ENCODE data around the gene PTH1R. TPM values are rescaled to one million over a fixed set of nuclear protein-coding genes. Genes with fewer than 3 reads are reported as not detected.

PTH1R gene
- total and polyA plus RNA-seq, 10 of the 15 experiments (the other 5 are each of a cell fraction or from before 2014, with no cell fraction given), result not detected

GRCh38 chr3:46884427-46884826 is 6.9 kb downstream of the PTH1R start:
- Histone ChIP-seq H3K27ac (ENCODE audit: control insufficient read depth, insufficient read depth) (no peak overlapping the region), H3K4me3 (no peak overlapping the region), H3K9ac (ENCODE audit: control insufficient read depth, insufficient read depth, low read length) (no peak overlapping the region), H3K4me1 (ENCODE audit: control insufficient read depth, insufficient read depth, low read length) (no peaks in the 10 kb centered on the region), H3K4me2 (ENCODE audit: control insufficient read depth, insufficient read depth) (no peak overlapping the region), H3K79me2 (ENCODE audit: control insufficient read depth, insufficient read depth, low read length) (no peaks in the 10 kb centered on the region), H4K20me1 (ENCODE audit: control insufficient read depth, insufficient read depth) (no peaks in the 10 kb centered on the region), H3K36me3 (ENCODE audit: control insufficient read depth in 2 of 2, insufficient read depth in 2 of 2, low read length in 1 of 2) (no peaks in the 10 kb centered on the region), H2AFZ (ENCODE audit: control insufficient read depth, low read depth, low read length) (no peak overlapping the region), H3K27me3 (replicated peaks in 1 of 2; ENCODE audit: control insufficient read depth in 2 of 2, insufficient read depth in 2 of 2, low read length in 1 of 2) (peaks cover 11 to 17% of the 10 kb centered on the region in 2 experiments), H3K9me3 (replicated peaks; ENCODE audit: control insufficient read depth, insufficient read depth, low read length) (no peaks in the 10 kb centered on the region)
- no peak for DNase-seq (ENCODE audit: low read depth, low spot score)
- ChIA-PET RAD21 (ENCODE audit: unreplicated experiment) (no interaction called here), SMC1A (ENCODE audit: uncharacterized antibody, unreplicated experiment) (interaction anchor here (1.4 kb wide), 1 partner anchor 11 kb away, joined by 3 read pairs; no protein-coding TSS in a partner anchor), CTCF (interaction anchor here (0.9 to 1.2 kb wide), 2 partner anchors 11 to 28 kb away, joined by 3 read pairs; no protein-coding TSS in a partner anchor), POLR2A (no interaction called here)
- FAIRE-seq, result no peak
- intact Hi-C loops (cut with micrococcal nuclease; ENCODE audit: unreplicated experiment) (no loop called here), in situ Hi-C loops (cut with MboI) (no loop called here)
- BruUV-seq (replicated peaks), result no TSS peak
- TF ChIP-seq SPI1 (IDR thresholded peaks at IDR 0.05; ENCODE audit: borderline replicate concordance, insufficient read depth, low read depth, low read length), result no peak
- TF ChIP-seq TBL1XR1 (IDR thresholded peaks at IDR 0.05; ENCODE audit: low read depth, low read length), result no peak
- TF ChIP-seq, protein P1, sequence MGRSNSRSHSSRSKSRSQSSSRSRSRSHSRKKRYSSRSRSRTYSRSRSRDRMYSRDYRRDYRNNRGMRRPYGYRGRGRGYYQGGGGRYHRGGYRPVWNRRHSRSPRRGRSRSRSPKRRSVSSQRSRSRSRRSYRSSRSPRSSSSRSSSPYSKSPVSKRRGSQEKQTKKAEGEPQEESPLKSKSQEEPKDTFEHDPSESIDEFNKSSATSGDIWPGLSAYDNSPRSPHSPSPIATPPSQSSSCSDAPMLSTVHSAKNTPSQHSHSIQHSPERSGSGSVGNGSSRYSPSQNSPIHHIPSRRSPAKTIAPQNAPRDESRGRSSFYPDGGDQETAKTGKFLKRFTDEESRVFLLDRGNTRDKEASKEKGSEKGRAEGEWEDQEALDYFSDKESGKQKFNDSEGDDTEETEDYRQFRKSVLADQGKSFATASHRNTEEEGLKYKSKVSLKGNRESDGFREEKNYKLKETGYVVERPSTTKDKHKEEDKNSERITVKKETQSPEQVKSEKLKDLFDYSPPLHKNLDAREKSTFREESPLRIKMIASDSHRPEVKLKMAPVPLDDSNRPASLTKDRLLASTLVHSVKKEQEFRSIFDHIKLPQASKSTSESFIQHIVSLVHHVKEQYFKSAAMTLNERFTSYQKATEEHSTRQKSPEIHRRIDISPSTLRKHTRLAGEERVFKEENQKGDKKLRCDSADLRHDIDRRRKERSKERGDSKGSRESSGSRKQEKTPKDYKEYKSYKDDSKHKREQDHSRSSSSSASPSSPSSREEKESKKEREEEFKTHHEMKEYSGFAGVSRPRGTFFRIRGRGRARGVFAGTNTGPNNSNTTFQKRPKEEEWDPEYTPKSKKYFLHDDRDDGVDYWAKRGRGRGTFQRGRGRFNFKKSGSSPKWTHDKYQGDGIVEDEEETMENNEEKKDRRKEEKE (IDR thresholded peaks at IDR 0.05), result no peak
- no peak for TF ChIP-seq ASH2L (IDR thresholded peaks at IDR 0.05; ENCODE audit: borderline replicate concordance, low read depth)
- TF ChIP-seq MYC (IDR thresholded peaks at IDR 0.05; ENCODE audit: insufficient read depth, insufficient read length, insufficient replicate concordance, low read length, severe bottlenecking), result no peak
- no peak for TF ChIP-seq SREBF1 (IDR thresholded peaks at IDR 0.05; ENCODE audit: low read length)
- TF ChIP-seq TCF12 (IDR thresholded peaks at IDR 0.05; ENCODE audit: low read depth, low read length), result no peak
- TF ChIP-seq EGR1 (IDR thresholded peaks at IDR 0.05; ENCODE audit: borderline replicate concordance in 1 of 2, low read depth in 2 of 2, low read length in 2 of 2), result no peak
- no peak for TF ChIP-seq NKRF (conservative IDR thresholded peaks at IDR 0.05)
- no peak for TF ChIP-seq NRF1 (conservative IDR thresholded peaks at IDR 0.05; ENCODE audit: low read depth, low read length)
- no peak for TF ChIP-seq JUNB (IDR thresholded peaks at IDR 0.05)
- TF ChIP-seq IKZF1 (conservative IDR thresholded peaks at IDR 0.05), result no peak
- no peak for ATAC-seq
- 34% methylated on average over 5 of the region's 5 CpGs for WGBS (ENCODE audit: insufficient coverage, insufficient replicate concordance, low lambda C conversion rate, missing lambda C conversion rate)

Data from GM12878 (cell line).